OCI-LY7 (cell line): ENCODE measurements around the gene INSYN2A.

ENCODE experiments used
- EZH2phosphoT487 ChIP-seq: fragments of 200-600 bp; sonication (generic); IDR thresholded peaks from 2 replicates; pipeline ENCODE4 v1.6.1; 2018; ENCODE audit warnings: low read depth, borderline replicate concordance, mild to moderate bottlenecking, mixed run types, antibody characterized with exemption, low read length, moderate library complexity, mixed read lengths
- TF ChIP-seq, protein P1 (sequence below): fragments of 200-600 bp; sonication (generic); conservative IDR thresholded peaks from 2 replicates; pipeline ENCODE4 v1.5.1; 2014; ENCODE audit warnings: mild to moderate bottlenecking, antibody characterized with exemption, low read length, moderate library complexity, mixed read lengths

DNA sequence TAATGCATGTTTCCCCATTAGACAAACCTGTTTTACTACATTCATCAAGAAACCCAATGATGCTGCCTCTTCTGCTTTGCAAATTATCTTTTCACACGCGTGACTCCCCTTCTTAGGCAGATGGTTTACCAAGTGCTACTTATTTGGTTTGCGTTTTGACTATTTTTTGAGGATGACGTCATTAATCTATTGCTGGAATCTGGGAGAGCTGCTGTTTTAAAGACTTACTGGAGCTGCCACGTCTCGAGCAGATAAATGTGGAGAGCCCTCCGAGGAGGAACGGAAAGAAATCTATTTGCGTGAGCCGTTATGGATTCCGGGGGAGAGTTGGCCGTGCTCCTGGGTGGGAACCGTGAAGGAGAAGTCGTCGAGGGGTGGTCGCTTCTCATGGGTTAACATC, 19.7 kb downstream of the INSYN2A start:
- TF ChIP-seq, protein P1, sequence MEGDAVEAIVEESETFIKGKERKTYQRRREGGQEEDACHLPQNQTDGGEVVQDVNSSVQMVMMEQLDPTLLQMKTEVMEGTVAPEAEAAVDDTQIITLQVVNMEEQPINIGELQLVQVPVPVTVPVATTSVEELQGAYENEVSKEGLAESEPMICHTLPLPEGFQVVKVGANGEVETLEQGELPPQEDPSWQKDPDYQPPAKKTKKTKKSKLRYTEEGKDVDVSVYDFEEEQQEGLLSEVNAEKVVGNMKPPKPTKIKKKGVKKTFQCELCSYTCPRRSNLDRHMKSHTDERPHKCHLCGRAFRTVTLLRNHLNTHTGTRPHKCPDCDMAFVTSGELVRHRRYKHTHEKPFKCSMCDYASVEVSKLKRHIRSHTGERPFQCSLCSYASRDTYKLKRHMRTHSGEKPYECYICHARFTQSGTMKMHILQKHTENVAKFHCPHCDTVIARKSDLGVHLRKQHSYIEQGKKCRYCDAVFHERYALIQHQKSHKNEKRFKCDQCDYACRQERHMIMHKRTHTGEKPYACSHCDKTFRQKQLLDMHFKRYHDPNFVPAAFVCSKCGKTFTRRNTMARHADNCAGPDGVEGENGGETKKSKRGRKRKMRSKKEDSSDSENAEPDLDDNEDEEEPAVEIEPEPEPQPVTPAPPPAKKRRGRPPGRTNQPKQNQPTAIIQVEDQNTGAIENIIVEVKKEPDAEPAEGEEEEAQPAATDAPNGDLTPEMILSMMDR: no peak
- no peak for TF ChIP-seq EZH2phosphoT487
